T1000 (cell line): Measurements from ENCODE around the gene IGFBP7.

Experiments used
- DNase-seq: peaks from one replicate; lab custom pipeline; 2025; ENCODE audit warnings: mixed read lengths; lab: John Stamatoyannopoulos, UW

IGFBP7 gene

GRCh38 chr4:57109847-57110639, at the start of gene IGFBP7:
Gene IGFBP7 (minus strand): TSS chr4:57110385. CDS start chr4:57110351, 34 bp downstream.
- DNase-seq = no peak

- DNase-seq = no peak
Measured at GRCh38 chr4:57159866-57160265, 49.7 kb upstream of the IGFBP7 start.

GRCh38 chr4:57158762-57159161, 48.6 kb upstream of the IGFBP7 start:
- no peak for DNase-seq

GRCh38 chr4:57158221-57158620, 48.0 kb upstream of the IGFBP7 start:
- DNase-seq = no peak

- no peak for DNase-seq
Measured at GRCh38 chr4:57157596-57158137, 47.5 kb upstream of the IGFBP7 start.

GRCh38 chr4:57156242-57156990, 46.2 kb upstream of the IGFBP7 start:
- DNase-seq = peak; percentile 59

GRCh38 chr4:57154926-57155325, 44.7 kb upstream of the IGFBP7 start:
- DNase-seq = no peak

- no peak for DNase-seq
Measured at GRCh38 chr4:57154191-57154590, 44.0 kb upstream of the IGFBP7 start.

- no peak for DNase-seq
Measured at GRCh38 chr4:57153207-57153606, 43.0 kb upstream of the IGFBP7 start.

GRCh38 chr4:57151481-57151880, 41.3 kb upstream of the IGFBP7 start:
- DNase-seq = no peak

GRCh38 chr4:57149833-57150232, 39.6 kb upstream of the IGFBP7 start:
- DNase-seq = no peak

GRCh38 chr4:57148831-57149505, 38.8 kb upstream of the IGFBP7 start:
- no peak for DNase-seq

GRCh38 chr4:57148177-57148576, 38.0 kb upstream of the IGFBP7 start:
- no peak for DNase-seq

- no peak for DNase-seq
Measured at GRCh38 chr4:57147335-57148060, 37.3 kb upstream of the IGFBP7 start.

GRCh38 chr4:57146444-57146843, 36.3 kb upstream of the IGFBP7 start:
- DNase-seq = no peak

GRCh38 chr4:57144466-57144865, 34.3 kb upstream of the IGFBP7 start:
- DNase-seq = no peak

- DNase-seq = no peak
Measured at GRCh38 chr4:57139783-57140182, 29.6 kb upstream of the IGFBP7 start.

- DNase-seq = no peak
Measured at GRCh38 chr4:57137261-57137660, 27.1 kb upstream of the IGFBP7 start.

- DNase-seq = no peak
Measured at GRCh38 chr4:57136281-57136680, 26.1 kb upstream of the IGFBP7 start.

GRCh38 chr4:57132743-57133137, 22.6 kb upstream of the IGFBP7 start:
- no peak for DNase-seq

- DNase-seq = no peak
Measured at GRCh38 chr4:57131849-57132742, 21.9 kb upstream of the IGFBP7 start.
